Measurements from ENCODE around the gene NTRK1. TPM values are rescaled to one million over a fixed set of nuclear protein-coding genes. Genes with fewer than 3 reads are reported as not detected.

Gene NTRK1
- total RNA-seq (2021): not detected in 2 replicates
- percentile 13 among the genes with signal in this experiment for Bru-seq, nascent RNA
- percentile 16 among the genes with signal in this experiment for BruChase-seq, experiment 1, labeled RNA remaining after a 2-hour chase
- percentile 7 among the genes with signal in this experiment for BruChase-seq, experiment 2, labeled RNA remaining after a 6-hour chase
- long read RNA-seq: 0 reads

- H3K27ac ChIP-seq: no peak within 1 kb of the TSS
- peak within 1 kb of the TSS; percentile 24; the same call in 1 of the 2 replicates for H2AFZ ChIP-seq
- no peaks in the 10 kb centered on the region for H3K36me3 ChIP-seq (ENCODE audit: low read depth)
- POLR2A ChIA-PET (ENCODE audit: unreplicated experiment): no interaction called here
- H3K4me2 ChIP-seq: peak within 1 kb of the TSS; percentile 83
- H3K4me3 ChIP-seq: peak within 1 kb of the TSS; percentile 40; the same call in 1 of the 2 replicates
- H4K20me1 ChIP-seq (ENCODE audit: insufficient read depth): no peaks in the 10 kb centered on the region
- H3K4me1 ChIP-seq (replicated peaks; ENCODE audit: insufficient read depth): peaks cover 12% of the 10 kb centered on the region
- CTCF ChIA-PET: interaction anchor here (0.6 to 2.5 kb wide), 9 partner anchors 29 to 599 kb away, joined by 3 to 25 read pairs (median 4); partner anchors contain the start of gene METTL25B
- BruUV-seq (replicated peaks): no TSS peak
- H3K9me2 ChIP-seq (ENCODE audit: insufficient read depth): no peaks in the 10 kb centered on the region
- H3K9me3 ChIP-seq (ENCODE audit: insufficient read depth, low read depth): no peaks in the 10 kb centered on the region
- H3F3A ChIP-seq (ENCODE audit: insufficient read depth, low read depth): no peaks in the 10 kb centered on the region
- intact Hi-C loops (cut with micrococcal nuclease; ENCODE audit: unreplicated experiment): loop anchor here (1.0 to 2.0 kb wide), 2 partner anchors 64 to 135 kb away; no protein-coding TSS in a partner anchor
- DNase-seq: peak in 1 of 2 experiments; percentile 21
- peaks cover 58% of the 10 kb centered on the region for H3K27me3 ChIP-seq (ENCODE audit: insufficient read depth, low read depth)
- no peaks in the 10 kb centered on the region for H3K79me2 ChIP-seq (ENCODE audit: low read depth)
- TF ChIP-seq, protein P1, sequence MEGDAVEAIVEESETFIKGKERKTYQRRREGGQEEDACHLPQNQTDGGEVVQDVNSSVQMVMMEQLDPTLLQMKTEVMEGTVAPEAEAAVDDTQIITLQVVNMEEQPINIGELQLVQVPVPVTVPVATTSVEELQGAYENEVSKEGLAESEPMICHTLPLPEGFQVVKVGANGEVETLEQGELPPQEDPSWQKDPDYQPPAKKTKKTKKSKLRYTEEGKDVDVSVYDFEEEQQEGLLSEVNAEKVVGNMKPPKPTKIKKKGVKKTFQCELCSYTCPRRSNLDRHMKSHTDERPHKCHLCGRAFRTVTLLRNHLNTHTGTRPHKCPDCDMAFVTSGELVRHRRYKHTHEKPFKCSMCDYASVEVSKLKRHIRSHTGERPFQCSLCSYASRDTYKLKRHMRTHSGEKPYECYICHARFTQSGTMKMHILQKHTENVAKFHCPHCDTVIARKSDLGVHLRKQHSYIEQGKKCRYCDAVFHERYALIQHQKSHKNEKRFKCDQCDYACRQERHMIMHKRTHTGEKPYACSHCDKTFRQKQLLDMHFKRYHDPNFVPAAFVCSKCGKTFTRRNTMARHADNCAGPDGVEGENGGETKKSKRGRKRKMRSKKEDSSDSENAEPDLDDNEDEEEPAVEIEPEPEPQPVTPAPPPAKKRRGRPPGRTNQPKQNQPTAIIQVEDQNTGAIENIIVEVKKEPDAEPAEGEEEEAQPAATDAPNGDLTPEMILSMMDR (conservative IDR thresholded peaks at IDR 0.05): no peak
- no peak for TF ChIP-seq EZH2 (IDR thresholded peaks at IDR 0.05; ENCODE audit: low read depth)
Observed at GRCh38 chr1:156860628-156861423, at the start of gene NTRK1. Gene NTRK1 (plus strand): TSS chr1:156860865. CDS start chr1:156860935, 70 bp downstream.

DNA sequence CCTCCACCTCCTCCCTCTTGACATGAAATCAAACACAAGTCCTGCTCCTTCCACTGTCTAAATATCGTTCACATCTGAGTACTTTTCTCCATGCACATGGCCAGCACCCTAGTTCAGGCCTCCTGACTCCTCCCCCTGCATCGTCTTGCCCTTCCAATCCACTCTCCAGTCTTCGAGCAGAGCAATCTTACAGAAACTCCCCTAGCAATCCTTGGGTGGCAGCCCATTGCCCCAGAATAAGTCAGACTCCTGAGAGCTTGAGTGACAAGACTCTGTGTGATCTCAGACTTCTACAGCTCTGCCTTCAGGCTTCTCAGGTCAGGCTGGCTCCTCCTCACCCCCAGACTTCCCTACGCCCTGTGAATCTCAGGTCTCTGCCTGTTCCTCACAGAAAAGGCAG lies 49.5 kb upstream of the NTRK1 start:
- Histone ChIP-seq H3K27me3 (ENCODE audit: insufficient read depth, low read depth) (no peaks in the 10 kb centered on the region), H3K9me3 (ENCODE audit: insufficient read depth, low read depth) (no peaks in the 10 kb centered on the region), H3K79me2 (ENCODE audit: low read depth) (peaks cover 6% of the 10 kb centered on the region), H3F3A (ENCODE audit: insufficient read depth, low read depth) (peaks cover 13% of the 10 kb centered on the region; the same call in 1 of the 2 replicates), H3K4me2 (no peak overlapping the region), H3K27ac (no peak overlapping the region), H3K9me2 (ENCODE audit: insufficient read depth) (no peaks in the 10 kb centered on the region), H4K20me1 (ENCODE audit: insufficient read depth) (no peaks in the 10 kb centered on the region; the same call in 1 of the 2 replicates), H3K36me3 (ENCODE audit: low read depth) (no peaks in the 10 kb centered on the region), H2AFZ (no peak overlapping the region), H3K4me3 (no peak overlapping the region), H3K4me1 (replicated peaks; ENCODE audit: insufficient read depth) (peaks cover 35% of the 10 kb centered on the region)
- intact Hi-C loops (cut with micrococcal nuclease; ENCODE audit: unreplicated experiment): no loop called here
- CTCF ChIA-PET: interaction anchor here (0.5 kb wide), 1 partner anchor 1699 kb away, joined by 3 read pairs; no protein-coding TSS in a partner anchor
- no peak for DNase-seq
- no peak for TF ChIP-seq EZH2 (IDR thresholded peaks at IDR 0.05; ENCODE audit: low read depth)
- POLR2A ChIA-PET (ENCODE audit: unreplicated experiment): no interaction called here
- no TSS peak for BruUV-seq (replicated peaks)

DNA sequence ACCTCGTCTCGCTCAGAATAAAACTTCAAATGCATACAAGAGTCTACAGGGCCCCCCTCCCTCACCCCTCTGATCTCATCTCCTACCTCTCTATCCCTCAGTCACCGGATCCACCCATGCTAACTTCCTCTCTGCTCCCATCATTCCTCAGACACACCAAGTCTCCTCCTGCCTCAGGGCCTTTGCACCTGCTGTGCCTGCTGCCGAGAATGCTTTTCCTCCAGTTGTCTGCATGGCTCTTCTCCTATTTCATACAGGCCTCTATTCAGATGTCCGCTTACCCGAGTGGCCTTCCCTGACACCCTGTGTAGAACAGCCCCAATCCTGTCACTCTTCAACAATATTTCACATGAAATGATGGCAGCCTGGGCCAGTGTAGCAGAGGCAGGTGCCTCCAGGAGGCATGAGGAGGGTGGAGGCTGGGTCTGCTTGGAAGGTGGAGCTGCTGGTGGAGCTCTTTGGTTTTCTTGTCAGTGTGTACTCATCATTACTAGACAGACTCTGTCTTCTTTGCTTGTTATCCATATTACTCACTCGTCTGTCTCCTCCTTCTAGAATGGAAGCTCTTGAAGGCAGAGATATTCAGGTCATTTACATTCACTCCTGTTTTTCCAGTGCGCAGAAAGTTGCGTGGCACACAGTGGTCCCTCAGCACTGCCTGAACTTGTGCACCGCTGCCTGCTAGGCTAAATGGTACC lies 48.2 kb upstream of the NTRK1 start:
- peaks cover 13% of the 10 kb centered on the region; the same call in 1 of the 2 replicates for H3F3A ChIP-seq (ENCODE audit: insufficient read depth, low read depth)
- peaks cover 44% of the 10 kb centered on the region for H3K4me1 ChIP-seq (replicated peaks; ENCODE audit: insufficient read depth)
- no TSS peak for BruUV-seq (replicated peaks)
- H3K9me2 ChIP-seq (ENCODE audit: insufficient read depth): no peaks in the 10 kb centered on the region
- no peak overlapping the region for H3K27ac ChIP-seq
- no peaks in the 10 kb centered on the region for H4K20me1 ChIP-seq (ENCODE audit: insufficient read depth)
- peaks cover 6% of the 10 kb centered on the region for H3K79me2 ChIP-seq (ENCODE audit: low read depth)
- ChIA-PET POLR2A (ENCODE audit: unreplicated experiment) (interaction anchor here (0.6 kb wide), 1 partner anchor 197 kb away, joined by 5 read pairs; no protein-coding TSS in a partner anchor), CTCF (interaction anchor here (0.5 to 0.6 kb wide), 2 partner anchors 36 to 729 kb away, joined by 3 to 7 read pairs; no protein-coding TSS in a partner anchor)
- H3K4me3 ChIP-seq: peak overlapping the region; percentile 72; the same call in 1 of the 2 replicates
- H3K4me2 ChIP-seq: peak overlapping the region; percentile 97
- intact Hi-C loops (cut with micrococcal nuclease; ENCODE audit: unreplicated experiment): no loop called here
- H3K27me3 ChIP-seq (ENCODE audit: insufficient read depth, low read depth): no peaks in the 10 kb centered on the region
- DNase-seq: no peak
- TF ChIP-seq, protein P1 (conservative IDR thresholded peaks at IDR 0.05): no peak
- TF ChIP-seq EZH2 (IDR thresholded peaks at IDR 0.05; ENCODE audit: low read depth): no peak
- no peaks in the 10 kb centered on the region for H3K36me3 ChIP-seq (ENCODE audit: low read depth)
- H2AFZ ChIP-seq: no peak overlapping the region
- H3K9me3 ChIP-seq (ENCODE audit: insufficient read depth, low read depth): no peaks in the 10 kb centered on the region

Data from PC-9 (cell line).